Stimulated activated CD4-positive, alpha-beta T cell treated with anti-CD3 and anti-CD28 coated beads, Interleukin-1b, Interleukin-23, amount 100 ng/mL, for 48 hours (primary cell): ENCODE data around the gene RNF113B.

Source experiments
- DNase-seq: peaks from one replicate; pipeline ENCODE4 v3.0.0-alpha.2; 2020

The RNF113B gene

DNA sequence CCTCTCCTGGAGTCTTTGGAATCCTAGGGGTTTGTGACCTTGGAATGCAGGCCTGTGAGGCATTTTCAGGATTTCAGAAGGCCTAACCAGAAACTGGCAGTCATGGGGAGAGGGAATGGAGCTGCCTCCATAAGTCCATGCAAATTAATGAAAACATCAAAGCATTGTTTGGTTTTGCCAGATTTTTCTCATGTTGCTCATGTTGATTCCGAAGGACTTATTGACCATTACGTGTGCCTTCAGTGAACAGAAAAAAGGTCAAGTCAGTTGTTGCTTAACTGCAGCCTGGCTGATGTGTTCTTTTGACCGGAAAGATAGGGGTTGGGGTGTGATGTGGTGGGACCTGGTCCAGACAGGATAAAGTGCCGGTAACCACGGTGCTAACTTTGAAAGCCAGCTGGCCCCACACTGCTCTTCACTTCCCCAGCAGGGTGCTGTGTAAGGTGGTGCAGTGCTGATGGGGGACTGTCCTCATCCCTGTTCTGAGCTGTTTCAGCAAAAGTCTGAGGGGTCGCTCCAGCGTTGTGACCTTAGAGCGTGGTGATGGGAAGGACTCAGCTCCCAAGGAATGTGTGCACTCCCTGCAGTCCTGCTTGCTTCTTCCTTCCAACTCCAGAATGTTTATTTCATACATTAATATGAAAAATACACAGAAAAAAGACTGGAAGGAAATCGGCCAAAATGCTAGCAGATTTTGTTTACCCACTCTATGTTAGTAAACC, 3.5 kb downstream of the RNF113B start:
- no peak for DNase-seq

DNA sequence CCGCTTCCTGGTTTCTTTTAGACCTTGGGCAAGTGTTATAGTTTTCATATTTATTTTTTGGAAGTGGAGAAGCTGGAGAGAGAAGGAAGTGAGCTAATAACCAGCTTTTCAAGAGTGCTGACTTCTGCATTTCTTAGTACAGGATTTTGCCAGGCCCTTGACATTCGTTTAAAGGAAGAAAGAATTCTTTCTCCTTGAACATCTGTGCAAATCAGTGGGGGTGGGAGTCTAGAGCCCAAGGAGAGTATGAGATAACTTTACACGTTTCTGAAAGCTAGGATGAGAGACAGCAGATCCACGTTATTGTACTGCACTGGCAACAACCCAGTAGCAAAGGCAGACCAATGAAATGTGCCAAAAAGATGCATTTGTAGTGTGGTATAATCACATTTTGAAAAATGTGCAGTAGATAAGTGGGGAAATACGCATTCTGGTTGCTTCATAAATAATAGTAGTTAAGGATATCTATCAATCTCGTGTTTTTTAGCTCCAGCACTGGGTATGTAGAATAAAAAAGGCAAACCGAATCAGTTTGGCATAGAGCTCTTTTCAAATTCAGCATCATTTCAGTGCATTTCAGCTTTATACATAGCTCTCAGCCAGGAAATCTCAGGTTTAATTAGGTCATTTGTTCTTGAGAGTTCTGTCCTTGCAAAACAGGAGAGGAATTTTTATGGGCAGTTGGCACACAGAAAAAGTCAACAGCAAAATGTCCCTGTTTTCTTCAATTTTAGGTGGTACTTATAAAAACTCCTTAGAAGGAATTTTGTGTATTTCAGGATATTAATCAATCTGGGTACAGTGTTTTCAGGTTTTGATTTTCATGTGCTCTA, 4.3 kb downstream of the RNF113B start:
- no peak for DNase-seq

DNA sequence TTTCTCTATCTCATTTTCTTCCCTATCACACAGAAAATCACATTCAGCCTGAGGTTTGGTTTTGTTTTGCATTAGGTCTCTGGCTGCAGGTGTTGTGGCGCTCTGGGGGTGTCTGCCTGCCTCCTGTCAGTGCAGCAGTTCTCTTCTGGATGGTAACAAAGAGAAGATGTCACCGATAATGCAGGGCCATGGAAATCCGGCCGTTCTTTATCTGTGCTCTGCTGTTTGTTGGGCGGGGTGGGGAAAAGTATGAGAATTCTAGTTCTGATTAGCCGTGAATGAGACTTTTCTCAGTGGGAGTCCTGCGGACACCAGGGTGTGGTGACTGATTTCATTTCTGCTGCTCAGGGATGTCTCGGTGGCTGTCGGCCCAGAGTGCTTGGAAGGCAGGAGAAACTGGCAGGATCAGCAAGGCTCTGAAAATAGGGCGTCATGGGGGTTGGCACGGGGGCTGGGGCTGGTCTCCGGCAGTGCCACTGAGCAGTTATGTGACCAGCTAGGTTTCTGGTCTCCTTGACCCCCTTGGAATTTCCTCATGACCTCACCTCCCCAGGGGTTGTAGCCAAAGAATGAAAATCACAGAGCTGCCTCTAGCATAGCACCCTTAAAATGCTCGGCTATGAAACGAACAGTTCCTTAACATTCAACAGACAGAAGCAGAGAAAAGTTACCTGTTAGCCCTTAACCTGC, 5.0 kb downstream of the RNF113B start:
- DNase-seq: no peak

DNA sequence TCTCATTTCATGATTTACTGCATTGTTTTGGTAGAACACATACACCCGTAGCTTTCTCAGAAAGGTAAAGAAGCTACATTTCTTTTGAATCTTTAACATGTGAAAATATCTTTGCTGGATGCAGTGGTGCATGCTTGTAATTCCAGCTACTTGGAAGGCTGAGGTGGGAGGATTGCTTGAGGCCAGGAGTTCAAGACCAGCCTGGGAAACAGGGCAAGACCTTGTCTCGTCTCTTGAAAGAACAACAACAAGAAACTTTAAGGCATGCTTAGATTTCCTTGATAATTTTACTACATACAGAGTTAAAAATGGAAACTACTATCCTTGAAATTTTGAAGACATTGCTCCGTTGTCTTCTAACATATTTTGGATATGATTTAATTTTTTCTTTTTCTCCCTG, 7.7 kb downstream of the RNF113B start:
- DNase-seq: no peak

DNA sequence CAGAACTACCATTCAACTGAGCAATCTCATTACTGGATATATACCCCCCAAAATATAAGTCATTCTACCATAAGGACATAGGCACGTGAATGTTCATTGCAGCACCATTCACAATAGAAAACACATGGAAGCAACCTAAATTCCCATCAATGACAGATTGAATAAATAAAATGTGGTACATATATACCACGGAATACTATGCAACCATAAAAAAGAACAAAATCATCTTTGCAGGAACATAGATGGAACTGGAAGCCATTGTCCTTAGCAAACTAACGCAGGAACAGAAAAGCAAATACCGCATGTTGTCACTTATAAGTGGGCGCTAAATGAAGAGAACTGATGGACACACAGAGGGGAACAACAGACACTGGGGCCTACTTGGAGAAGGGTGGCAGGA, 14.1 kb downstream of the RNF113B start:
- DNase-seq: no peak

DNA sequence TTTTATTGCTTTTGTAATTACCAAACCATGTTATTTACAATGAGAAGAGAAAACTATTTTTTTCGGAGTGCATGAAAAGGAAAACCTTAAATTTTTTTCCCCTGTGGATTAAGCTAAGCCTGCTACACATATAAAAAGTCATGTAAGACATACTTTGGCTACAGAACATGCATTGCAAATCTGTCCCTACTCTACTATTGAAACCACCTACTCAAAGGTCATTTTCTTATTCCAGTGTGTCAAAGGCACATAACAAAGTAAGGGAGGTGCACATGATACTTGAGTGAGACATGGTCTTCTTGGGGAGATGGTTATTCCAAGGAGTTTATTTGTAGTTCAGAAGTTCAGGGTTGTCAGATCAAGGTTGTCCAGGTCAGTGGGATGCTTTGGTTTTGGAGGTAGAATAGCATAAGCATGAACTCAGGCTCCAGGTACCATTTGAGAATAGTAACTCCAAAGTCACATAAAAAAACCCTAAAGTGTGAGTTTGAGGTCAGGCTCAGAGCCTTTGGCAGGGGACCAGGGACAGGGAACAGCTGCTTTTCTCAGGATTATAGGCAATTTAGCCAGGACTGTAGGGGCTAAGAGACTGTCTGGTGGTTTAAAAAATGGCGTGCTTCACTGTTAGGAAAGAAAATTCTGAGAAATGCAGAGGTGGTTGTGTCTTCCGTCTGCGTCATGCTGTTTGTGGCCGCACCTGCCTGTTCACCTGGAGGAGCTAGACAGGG, 18.7 kb downstream of the RNF113B start:
- no peak for DNase-seq

DNA sequence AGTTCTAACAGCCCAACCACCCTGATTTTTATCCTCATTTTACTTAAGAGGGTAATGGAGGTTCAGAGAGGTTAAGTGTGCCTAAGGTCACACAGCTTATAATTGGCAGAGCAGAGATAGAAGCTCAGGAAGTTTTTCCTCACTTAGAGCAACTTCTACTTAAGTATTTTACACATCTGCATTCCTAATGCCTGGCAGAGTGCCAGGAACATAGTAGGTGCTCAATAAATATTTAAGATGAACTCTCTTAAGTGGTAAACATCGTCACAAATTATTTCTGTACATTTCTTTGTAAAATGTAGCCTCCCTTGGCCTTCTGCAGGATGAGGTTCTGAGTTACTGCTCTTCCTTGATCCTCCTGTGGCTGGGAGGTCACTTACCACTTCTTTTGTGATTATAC, 19.5 kb downstream of the RNF113B start:
- DNase-seq: no peak

DNA sequence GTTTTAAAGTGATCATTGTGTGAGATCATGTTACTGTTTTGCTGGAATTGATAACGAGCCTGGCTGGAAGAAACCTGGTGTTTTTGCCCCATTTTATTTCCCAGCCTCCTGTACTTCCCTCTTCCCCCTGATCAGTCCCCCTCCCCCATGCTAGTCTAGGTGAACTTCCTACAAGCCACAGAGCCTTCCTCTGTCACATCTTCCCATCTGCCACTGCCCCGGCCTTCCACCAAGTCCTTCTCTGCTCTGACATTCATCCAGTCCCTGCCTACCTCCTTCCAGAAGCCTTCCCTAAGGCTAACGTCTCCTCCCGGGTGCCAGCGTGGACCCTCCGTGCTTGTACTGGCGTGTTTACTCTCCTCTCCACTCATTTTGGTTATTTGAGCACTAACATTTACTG, 19.9 kb downstream of the RNF113B start:
- no peak for DNase-seq

DNA sequence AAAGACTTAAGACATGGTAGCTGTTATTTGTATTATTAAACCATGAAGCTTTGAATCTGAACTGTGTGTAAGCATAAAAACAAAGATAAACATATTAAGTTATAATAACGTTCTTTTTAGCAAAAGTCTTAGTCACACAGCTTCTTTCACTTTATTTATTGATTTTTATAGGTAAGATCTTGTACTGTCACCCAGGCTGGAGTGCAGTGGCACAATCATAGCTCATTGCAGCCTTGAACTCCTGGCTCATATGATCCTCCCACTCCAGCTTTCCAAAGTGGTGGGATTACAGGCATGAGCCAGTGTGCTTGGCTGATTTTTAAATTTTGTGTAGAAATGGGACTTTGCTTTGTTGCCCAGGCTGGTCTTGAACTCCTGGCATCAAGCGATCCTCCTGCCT, 20.8 kb downstream of the RNF113B start:
- DNase-seq: no peak

DNA sequence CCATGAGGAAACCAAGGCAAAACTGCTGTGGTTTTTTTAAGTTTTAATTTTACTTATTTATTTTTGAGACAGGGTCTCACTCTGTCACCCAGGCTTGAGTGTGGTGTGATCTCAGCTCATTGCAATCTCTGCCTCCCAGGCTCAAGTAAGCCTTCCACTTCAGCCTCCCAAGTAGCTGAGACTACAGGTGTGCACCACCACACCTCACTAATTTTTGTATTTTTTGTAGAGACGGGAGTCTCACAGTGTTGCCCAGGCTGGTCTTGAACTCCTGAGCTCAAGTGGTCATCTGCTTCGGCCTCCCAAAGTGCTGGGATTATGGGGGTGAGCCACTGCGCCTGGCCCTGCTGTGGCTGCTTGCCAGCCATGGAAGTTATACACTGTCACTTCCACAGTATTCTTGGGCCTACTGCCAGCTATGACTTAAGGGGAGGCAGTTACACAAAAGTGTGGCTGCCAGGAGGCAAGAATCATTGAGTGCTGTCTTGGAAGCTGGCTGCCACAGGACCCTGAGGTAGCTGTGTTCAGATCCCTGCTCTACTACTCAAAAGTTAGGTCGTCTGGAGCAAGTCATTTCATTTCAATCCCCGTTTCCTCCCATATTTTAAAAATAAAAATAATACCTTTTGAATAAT, 21.5 kb downstream of the RNF113B start:
- DNase-seq: no peak

DNA sequence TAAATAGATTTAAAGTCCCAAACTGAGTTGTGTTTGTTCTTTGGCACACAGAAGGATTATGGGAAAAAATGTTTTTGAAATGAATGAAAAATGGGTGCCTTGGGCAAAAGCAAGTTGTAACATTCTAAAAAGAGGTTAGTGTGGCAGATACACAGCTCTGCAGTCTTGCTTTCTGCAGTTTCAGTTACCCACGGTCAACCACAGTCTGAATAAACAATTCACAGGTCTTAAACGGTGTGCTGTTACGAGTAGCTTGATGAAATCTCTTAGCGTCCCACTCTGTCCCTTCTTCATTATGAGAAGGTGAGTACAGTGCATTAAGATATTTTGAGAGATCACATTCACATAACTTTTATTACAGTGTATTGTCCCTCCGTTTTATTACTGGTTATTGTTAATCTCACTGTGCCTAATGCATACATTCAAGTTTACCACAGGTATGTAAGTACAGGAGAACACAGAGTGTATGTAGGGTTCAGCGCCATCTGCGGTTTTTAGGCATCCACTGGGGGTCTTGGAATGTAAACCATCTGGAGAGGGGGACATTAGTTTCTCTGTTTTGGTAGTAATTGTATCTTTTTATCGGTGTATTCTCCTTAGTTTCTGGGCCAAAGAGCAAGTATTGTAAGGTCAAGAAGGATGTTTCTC, 26.1 kb downstream of the RNF113B start:
- DNase-seq: no peak

DNA sequence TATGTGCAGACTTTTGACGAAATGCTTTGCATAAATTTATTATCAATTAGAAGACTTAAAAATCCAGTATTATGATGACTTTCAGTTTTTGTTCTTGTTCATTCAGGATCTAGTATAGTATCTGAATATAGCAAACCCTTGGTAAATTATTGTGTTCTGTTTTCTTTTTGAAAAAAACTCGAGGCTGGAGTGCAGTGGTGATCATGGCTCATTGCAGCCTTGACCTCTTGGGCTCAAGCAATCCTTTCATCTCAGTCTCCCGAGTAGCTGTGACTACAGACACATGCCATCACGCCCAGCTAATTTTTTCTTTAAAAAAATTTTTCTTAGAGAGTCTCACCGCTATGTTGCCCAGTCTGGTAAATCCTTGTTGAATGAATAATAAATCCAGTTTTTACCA, 29.5 kb downstream of the RNF113B start:
- no peak for DNase-seq

DNA sequence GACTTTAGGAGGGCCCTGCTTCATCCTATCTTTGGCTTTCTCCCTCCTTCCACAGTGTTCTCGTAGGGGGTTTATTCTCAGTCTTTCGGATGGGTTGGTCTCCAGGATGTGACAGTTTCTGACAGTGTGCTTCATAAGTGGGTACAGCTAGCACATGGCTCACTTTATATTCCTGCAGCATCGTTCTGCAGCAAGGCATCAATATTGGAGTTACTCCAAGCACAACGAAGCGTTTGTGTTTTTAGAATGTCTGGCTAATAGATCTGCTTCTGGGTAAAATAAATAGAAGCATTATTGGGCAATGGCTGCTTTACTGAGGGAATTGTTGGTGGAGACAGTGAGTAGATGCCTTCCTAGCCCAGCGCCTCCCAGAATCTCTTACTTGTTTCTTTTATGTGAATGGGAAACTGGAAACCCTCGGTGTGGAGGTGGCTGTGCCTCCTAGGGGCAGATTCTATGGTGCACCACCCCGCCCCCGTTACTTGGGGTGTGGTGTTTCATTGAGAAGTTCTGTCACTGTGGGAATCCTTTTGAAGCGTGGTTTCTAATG, 32.2 kb downstream of the RNF113B start:
- DNase-seq: no peak

DNA sequence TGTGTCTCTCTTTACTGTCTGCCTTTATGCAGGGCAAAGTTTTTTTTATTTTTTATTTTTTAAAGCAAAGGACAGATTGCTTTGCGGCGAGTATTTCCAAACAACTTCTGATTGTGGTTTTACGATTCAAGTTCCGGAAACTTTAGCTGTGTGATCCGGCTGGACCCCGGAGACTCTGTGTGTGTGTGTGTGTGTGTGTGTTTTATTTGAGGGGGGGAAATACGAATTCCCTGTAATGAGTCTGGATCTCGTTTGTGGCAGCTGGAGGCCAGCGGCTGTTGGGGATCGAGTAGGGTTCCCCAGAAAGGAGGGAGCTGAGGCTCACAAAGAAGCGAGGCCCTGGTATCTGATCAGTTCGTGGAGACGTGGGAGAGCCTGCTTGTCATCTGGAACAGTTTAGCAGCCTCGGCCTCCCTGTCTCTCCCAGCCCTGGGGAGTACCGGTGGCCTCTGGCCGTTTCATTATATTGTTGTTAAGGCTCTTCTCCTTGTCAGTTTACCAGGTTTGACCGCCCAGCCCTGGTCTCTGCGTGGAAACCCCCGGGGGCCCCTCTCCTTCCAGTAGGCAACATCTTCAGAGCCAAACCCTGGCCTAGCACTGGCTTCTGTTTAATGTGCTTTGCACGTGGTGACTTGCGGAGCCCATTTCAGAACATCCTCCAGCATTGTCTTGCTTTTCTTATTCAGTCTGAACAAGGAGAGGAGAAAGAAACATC, 32.9 kb downstream of the RNF113B start:
- no peak for DNase-seq

DNA sequence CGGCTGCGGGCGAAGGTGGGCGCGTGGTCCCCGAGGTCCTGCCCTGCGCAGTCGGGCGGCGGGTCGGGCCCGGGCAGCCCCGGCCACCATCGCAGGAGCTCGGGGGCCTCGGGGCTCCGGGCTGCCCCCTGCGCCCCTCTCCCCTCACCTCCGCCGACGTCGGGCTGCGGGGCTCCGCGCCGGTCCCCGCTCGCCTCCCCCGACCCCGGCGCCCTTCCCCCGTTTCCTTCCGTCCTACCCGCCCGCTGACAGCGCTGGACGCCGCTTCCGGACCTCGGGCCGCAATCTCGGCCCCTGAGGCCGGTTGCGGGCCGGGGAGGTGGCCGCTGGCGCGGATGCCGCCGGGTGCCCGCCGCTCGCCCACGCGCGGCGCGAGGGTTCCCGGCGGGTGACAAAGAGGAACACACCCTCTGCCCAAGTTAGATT, 33.5 kb downstream of the RNF113B start:
- no peak for DNase-seq

DNA sequence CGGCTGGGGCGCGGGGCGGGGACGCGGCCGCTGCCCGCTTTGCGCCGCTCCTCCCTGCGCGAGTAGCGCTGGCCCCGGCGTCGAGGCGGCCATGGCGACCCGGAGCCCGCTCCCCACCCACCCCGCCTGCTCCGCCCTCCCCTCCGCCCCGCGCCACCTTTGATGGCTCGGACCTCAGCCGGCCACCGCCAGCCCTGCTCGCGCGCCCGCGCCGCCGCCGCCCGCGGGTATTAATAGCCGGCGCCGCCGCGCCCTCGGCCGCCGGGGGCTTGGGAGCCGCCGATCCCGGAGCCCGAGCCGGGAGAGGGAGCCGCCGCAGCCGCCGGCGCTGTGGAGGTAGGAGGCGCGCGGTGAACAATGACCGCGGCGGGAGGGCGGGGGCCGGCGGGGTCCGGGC, 33.9 kb downstream of the RNF113B start:
- no peak for DNase-seq

DNA sequence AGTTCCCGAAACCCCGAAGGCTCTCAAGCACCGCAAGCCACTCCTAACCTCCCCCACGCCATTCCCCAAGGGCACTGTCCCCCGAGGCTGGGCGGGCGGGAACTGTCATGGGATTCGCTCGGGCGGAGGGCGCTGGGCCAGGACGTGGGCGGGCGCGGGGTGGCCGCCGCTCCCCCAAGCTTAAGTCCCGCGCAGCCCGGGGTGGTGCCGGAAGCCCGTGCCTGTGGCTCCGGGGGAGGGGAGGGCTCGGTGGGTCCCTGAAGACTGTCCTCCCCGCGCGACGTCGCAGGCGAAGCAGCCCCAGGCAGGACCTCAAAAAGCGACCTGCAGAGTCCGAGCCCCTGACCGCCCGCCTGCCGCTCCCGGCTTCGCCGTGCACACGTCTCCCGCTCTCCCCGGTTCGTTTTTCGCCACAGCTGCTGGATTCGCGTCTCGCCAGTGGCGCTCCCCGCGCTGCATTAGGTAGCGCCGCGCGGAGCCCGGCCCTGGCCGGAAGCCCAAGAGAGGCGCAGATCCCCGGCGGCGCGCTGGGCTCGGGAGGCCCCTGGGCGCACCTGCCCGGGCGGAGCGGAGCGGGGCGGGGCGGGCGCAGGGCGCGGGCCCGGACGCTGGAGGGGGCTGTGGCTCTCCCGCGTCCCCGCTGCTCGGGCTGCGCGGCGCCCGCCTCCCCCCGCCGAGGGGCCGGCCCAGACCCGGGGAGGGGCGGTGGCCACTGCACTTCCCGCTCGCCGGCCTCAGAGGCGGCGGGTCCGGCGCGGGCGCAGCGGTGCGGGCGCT, 34.5 kb downstream of the RNF113B start, which contains the start of gene FARP1:
FARP1 (plus strand) TSS at position 715 of the 777 bp plus-strand sequence. CDS start 70,149 bp downstream, outside the sequence.
- peak; percentile 40 for DNase-seq

DNA sequence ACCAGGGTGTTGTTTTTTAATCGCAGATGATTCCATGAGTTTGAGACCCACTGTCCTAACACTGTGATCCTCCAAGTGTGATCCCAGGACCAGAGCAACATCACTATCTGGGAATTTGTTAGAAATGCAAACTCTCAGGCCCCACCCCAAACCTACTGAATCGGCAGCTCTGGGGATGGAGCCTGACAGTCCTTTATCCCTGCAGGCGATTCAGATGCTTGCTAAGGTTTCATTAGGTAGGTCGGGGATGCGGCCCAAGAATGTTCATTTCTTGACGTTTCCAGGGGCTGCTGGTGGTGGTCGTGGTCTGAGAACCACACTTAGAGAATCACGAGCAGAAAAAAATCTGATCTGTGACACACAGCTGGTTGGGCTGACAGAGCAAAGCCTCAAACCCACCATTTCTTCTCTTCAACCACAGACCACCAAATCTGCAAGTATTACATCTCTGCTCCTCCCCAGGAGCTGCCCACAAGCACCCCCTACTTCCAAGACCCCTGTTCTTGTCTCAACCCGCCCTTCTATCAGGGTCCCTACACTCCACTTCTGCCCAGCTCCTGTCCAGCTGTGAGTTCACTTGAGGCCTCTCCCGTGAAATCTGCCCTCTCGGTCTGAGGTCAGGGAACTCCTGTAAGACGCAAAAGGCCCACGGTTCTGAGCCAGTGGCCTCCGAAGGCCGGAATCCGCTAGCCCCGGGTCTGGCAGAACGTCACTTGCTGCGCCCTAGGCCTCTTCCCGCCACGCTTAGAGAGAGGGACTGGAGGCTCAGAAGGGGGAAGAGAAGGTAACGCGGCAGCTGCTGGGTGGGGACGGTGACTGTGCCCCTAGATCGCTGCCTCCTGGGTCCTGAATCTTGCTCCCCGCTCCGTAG, 35.3 kb downstream of the RNF113B start:
- DNase-seq: no peak

DNA sequence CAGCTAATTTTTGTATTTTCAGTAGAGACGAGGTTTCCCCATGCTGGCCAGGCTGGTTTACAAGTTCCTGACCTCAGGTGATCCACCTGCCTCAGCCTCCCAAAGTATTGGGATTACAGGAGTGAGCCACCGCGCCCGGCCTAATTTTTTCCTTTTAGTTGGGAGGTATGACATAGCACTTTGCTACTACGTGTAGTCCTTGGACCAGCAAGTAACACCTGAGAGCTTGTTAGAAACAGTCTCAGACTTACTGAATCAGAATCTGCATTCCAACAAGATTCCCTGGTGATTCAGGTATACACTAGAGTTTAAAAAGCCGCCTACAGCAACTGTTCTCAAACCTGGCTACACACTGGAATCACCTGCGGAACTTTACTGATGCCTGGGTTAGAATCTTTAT, 36.0 kb downstream of the RNF113B start:
- DNase-seq: no peak
